ELR (cell line): Measurements from ENCODE around the gene PPP2R5A.
"Not testable (repeated sequence)": the region's sequence is repeated elsewhere in the genome, so short reads cannot be mapped to it uniquely, and the experiment has no call there.

ENCODE experiments used
- DNase-seq: peaks from one replicate; pipeline ENCODE4 v3.0.0-alpha.2; 2015; ENCODE audit warnings: low read depth

The PPP2R5A gene

GRCh38 chr1:212355230-212355969 lies 70.2 kb downstream of the PPP2R5A start:
- DNase-seq: no peak

DNA sequence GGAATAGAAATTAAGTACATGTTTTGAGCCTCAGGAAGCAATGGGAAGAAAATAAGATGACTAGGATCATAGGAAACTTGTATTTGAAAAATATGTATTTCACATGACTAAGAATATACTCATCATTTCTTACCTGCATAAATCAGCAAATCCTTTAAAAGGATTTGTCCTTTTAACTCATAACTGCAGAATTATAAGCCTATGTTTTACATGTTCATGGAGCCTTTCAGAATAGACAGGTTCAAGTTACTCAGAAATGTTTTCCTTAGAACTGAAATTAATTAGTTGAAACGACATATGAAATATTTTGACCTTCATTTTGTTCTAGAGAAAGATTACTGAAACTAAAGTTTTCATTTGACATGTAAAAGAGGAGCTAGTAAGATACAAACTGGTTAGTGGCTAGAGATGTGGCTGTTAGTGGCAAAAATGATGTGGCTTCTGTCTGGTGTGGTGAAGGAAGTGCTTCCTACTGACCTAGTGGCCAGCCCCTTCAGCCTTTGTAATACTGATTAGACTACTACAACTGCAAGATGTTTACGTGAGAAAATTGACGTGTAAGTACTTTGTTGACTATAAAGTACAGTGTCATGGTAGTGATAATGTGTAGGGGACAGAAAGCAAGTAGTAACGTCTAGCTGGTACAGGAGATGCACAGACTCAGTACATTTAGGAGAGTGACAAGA lies 74.7 kb downstream of the PPP2R5A start:
- DNase-seq: no peak

GRCh38 chr1:212364985-212365384 lies 79.8 kb downstream of the PPP2R5A start:
- DNase-seq: no peak

DNA sequence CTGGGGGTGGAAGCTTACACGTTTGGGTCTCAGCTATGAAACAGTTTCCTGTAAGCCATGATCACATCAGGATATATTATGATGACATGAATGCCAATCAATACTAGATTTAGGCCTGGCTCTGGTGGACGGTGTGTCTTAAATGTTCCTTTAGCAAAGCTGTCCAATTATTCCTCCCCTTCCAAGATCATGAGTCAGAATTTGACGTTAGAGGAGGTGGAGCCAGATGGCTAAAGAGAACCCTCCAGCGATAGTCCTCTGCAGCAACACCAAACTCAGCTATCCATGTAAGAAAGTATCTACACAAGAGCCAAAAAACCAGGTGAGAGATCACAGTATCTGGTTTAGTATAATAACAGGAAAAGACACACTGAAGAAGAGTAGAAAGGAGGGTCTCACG lies 81.7 kb downstream of the PPP2R5A start:
- peak; percentile 37 for DNase-seq

GRCh38 chr1:212367474-212368072 lies 82.4 kb downstream of the PPP2R5A start:
- DNase-seq: no peak

GRCh38 chr1:212368073-212368484 lies 82.9 kb downstream of the PPP2R5A start:
- DNase-seq: peak; percentile 84

GRCh38 chr1:212375986-212376385 lies 90.8 kb downstream of the PPP2R5A start:
- no peak for DNase-seq

- DNase-seq: no peak
Measured at GRCh38 chr1:212377644-212378043, 92.4 kb downstream of the PPP2R5A start.

GRCh38 chr1:212379366-212379765 lies 94.2 kb downstream of the PPP2R5A start:
- no peak for DNase-seq

- DNase-seq: no peak
Measured at GRCh38 chr1:212381397-212382035, 96.3 kb downstream of the PPP2R5A start.

GRCh38 chr1:212386029-212386428 lies 100.8 kb downstream of the PPP2R5A start:
- DNase-seq: no peak

- no peak for DNase-seq
Measured at GRCh38 chr1:212388985-212389716, 103.9 kb downstream of the PPP2R5A start.

GRCh38 chr1:212395678-212396437 lies 110.6 kb downstream of the PPP2R5A start:
- DNase-seq: not testable (repeated sequence)

- peak; percentile 15 for DNase-seq
Measured at GRCh38 chr1:212396638-212397037, 111.4 kb downstream of the PPP2R5A start.

- no peak for DNase-seq
Measured at GRCh38 chr1:212397171-212397570, 112.0 kb downstream of the PPP2R5A start.

DNA sequence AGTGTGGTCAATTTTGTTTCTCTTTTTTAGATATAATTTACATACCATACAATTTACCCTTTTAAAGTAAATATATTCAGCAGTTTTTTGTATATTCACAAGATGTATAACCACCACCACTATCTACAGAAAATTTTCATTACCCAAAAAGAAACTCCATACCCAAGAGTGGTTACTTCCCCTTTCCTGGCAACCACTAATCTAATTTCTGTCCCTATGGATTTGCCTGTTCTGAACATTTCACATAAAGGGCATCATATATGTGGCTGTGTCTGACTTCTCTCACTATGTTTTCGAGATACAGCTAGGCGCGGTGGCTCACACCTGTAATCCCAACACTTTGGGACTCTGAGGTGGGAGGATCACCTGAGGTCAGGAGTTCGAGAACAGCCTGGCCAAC lies 115.8 kb downstream of the PPP2R5A start:
- no peak for DNase-seq

DNA sequence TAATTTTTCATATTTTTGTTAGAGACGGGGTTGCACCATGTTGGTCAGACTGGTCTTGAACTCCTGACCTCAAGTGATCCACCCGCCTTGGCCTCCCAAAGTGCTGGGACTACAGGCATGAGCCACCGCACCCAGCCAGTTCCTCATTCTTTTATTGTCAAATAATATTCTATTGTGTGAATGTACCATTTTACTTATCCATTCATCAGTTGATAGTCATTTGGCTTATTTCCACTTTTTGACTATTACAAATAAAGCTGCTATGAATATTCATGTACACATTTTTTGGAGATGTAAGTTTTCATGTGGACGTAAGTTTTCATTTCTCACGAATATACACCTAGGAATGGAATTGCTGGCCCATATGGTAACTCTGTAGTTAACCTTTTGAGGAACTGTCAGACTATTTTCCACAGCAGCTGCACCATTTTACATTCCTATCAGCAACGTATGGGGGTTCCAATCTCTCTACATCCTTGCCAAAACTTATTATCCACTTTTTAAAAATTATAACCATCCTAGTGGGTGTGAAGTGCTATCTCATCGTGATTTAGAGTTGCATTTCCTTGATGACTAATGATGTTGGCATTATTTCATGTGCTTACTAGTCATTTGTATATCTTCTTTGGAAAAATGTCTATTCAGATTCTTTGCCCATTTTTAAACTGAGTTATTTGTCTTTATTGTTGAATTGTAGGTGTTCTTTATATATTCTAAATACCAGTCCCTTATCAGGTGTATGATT lies 116.8 kb downstream of the PPP2R5A start:
- DNase-seq: peak; percentile 83

GRCh38 chr1:212402666-212403321 lies 117.6 kb downstream of the PPP2R5A start:
- peak; percentile 39 for DNase-seq

GRCh38 chr1:212410231-212410820 lies 125.1 kb downstream of the PPP2R5A start:
- DNase-seq: no peak
